HG02938 (cell line): ENCODE results near the gene SLC44A5.
"Not testable (repeated sequence)": the region's sequence is repeated elsewhere in the genome, so short reads cannot be mapped to it uniquely, and the experiment has no call there.

ENCODE experiments used
- ATAC-seq: cut with Tn5 transposase; IDR thresholded peaks from one replicate; pipeline ENCODE4 v1.9.1; 2021; ENCODE audit warnings: mild to moderate bottlenecking, moderate library complexity; ENCODE audit not compliant: unreplicated experiment

Gene SLC44A5

GRCh38 chr1:75203415-75204277 is 407.3 kb downstream of the SLC44A5 start:
- peak; percentile 86 for ATAC-seq

GRCh38 chr1:75202751-75203150 is 408.2 kb downstream of the SLC44A5 start:
- no peak for ATAC-seq

- ATAC-seq, result no peak
Observed at GRCh38 chr1:75198761-75199160, 412.2 kb downstream of the SLC44A5 start.

- no peak for ATAC-seq
Observed at GRCh38 chr1:75198163-75198562, 412.8 kb downstream of the SLC44A5 start.

- ATAC-seq, result no peak
Observed at GRCh38 chr1:75188892-75189291, 422.0 kb downstream of the SLC44A5 start.

GRCh38 chr1:75181214-75181955 is 429.5 kb downstream of the SLC44A5 start:
- not testable (repeated sequence) for ATAC-seq

- ATAC-seq, result no peak
Observed at GRCh38 chr1:75174031-75174760, 436.7 kb downstream of the SLC44A5 start.

GRCh38 chr1:75172556-75172955 is 438.4 kb downstream of the SLC44A5 start:
- no peak for ATAC-seq

- no peak for ATAC-seq
Observed at GRCh38 chr1:75171876-75172275, 439.0 kb downstream of the SLC44A5 start.

- ATAC-seq, result no peak
Observed at GRCh38 chr1:75170981-75171380, 439.9 kb downstream of the SLC44A5 start.

GRCh38 chr1:75170011-75170410 is 440.9 kb downstream of the SLC44A5 start:
- ATAC-seq, result no peak

GRCh38 chr1:75166821-75167220 is 444.1 kb downstream of the SLC44A5 start:
- no peak for ATAC-seq

GRCh38 chr1:75165264-75165663 is 445.6 kb downstream of the SLC44A5 start:
- ATAC-seq, result no peak

GRCh38 chr1:75159154-75159553 is 451.8 kb downstream of the SLC44A5 start:
- ATAC-seq, result no peak
